ENCODE results near the gene ULK2.
"Not testable (repeated sequence)": the region's sequence is repeated elsewhere in the genome, so short reads cannot be mapped to it uniquely, and the experiment has no call there.

Gene ULK2

DNA sequence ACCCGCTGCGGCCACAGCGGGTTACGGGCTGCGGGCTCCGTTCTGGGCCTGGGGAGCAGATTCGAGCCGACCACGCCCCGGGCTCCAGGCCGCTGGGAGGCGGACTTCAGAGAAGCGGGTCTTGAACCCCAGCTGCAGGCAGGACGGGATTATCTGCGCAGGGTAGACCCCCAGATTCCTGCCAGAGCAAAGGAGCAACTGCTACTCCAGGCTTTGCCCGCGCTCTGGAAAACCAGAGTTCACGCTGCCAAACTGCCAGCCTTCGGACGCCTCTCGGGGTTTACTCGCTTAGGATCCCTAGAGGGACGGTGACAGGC is 301 bp upstream of the ULK2 start:
- in situ Hi-C loops (cut with MboI; ENCODE audit: low sequenced_read_pairs): no loop called here

DNA sequence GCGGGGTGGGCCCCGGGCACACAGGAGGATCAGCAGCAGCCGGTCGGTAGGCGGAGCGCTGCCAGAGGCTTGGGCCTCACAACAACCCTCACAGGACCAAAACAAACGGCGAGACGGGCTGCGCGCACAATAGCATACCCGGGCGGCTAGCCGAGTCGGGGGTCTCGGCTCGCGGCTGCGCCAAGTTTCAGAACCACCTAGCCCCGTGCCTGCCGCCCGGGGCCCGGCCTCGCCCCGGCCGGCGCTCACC is 732 bp downstream of the ULK2 start:
- in situ Hi-C loops (cut with MboI; ENCODE audit: low sequenced_read_pairs): no loop called here

DNA sequence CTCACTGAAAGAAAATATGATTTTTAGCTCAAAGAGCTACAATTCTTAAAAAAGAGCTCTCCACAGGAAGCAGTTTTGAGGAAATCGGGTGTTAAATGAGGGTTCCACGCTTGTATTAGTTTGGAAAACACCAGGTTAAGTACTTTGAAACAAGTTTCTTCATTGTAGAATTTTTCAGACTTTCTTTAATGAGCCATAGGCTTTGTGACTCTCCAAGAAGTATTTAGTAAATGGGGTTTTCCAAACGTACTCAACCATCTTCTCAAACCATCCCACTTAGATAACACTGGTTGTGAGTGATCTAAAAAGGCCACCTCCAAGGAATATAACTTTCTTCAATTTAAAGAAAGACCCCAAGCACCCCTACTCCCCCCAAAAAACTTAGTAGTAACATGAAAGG is 2.7 kb downstream of the ULK2 start:
- in situ Hi-C loops (cut with MboI; ENCODE audit: low sequenced_read_pairs): no loop called here

DNA sequence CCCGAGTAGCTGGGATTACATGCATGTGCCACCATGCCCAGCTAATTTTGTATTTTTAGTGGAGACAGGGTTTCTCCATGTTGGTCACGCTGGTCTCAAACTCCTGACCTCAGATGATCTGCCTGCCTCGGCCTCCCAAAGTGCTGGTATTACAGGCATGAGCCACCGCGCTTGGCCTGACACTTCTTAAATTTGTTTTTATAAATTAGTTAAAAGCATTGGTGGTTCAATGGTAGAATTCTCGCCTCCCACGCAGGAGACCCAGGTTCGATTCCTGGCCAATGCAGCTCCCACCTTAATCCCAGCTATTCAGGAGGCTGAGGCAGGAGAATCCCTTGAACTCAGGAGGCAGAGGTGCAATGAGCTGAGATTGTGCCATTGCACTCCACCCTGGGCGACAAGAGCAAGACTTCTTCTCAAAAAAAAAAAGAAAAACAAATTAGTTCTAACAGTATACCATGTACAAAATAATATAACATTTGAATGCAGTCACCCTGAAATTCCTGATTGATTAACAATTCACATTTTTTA is 7.0 kb downstream of the ULK2 start:
- in situ Hi-C loops (cut with MboI; ENCODE audit: low sequenced_read_pairs): not testable (repeated sequence)

DNA sequence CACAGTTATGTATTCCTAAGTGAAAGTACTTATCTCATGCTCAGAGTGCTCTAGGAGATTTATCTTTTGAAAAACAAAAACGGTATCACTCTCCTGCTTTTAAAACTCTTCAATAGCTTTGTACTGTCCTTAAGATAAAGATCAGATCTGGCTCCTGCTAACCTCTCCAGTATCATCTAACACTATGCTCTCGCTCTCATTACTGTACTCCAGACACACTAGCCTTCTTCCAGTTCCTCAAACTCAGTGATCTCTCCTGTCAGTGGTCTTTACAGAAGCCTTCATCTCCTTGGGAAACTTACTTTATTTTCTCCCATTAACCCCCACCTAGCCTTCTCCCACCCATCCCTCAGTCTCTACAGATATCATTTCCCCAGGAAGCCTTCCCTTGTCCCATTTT is 10.1 kb downstream of the ULK2 start:
- in situ Hi-C loops (cut with MboI; ENCODE audit: low sequenced_read_pairs): no loop called here

DNA sequence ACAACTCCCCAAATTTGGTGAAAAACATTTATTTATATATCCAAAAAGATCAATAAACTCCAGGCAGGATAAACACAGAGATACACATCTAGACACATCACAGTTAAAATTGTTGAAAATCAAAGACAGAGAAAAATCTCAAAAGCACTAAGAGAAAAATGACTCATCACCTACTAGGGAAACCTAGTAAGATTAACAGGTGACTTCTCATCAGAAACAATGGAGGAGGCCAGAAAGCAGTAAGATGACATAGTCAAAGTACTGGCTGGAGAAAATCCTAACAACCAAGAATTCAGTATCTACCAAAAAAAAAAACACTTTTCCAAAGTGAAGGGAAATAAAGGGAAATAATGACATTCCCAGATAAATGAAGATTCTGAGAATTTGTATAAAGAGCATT is 33.8 kb downstream of the ULK2 start:
- in situ Hi-C loops (cut with MboI; ENCODE audit: low sequenced_read_pairs): no loop called here

DNA sequence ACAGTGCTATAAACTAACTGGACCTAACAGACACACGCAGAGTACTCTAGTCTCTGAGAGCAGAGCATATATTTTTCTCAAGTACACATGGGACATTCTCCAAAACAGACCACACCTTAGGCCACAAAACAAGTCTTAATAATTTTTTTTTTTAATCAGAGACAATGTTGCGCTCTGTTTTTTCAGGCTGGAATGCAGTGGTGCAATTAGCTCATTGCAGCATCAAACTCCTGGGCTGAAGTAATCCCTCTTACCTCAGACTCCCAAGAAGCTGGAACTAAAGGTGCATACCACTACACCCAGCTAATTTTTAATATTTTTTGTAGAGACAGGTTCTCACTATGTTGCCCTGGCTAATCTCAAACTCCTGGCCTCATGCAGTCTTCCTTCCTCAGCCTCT is 37.7 kb downstream of the ULK2 start:
- in situ Hi-C loops (cut with MboI; ENCODE audit: low sequenced_read_pairs): no loop called here

DNA sequence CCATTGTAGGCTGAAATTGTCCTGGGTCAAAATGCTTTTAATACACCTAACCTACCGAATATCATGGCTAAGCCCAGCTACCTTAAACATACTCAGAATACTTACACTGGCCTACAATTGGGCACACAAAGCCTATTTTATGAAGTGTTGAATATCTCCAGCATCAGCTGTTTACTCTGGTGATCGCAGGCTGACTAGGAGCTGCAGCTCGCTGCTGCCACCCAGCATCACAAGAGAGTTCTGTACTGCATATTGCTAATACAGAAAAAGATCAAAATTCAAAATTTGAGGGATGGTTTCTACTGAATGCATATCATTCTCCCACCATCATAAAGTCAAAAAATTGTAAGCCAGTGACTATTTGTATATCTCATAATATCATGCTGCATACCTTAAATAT is 55.3 kb downstream of the ULK2 start:
- in situ Hi-C loops (cut with MboI; ENCODE audit: low sequenced_read_pairs): no loop called here

DNA sequence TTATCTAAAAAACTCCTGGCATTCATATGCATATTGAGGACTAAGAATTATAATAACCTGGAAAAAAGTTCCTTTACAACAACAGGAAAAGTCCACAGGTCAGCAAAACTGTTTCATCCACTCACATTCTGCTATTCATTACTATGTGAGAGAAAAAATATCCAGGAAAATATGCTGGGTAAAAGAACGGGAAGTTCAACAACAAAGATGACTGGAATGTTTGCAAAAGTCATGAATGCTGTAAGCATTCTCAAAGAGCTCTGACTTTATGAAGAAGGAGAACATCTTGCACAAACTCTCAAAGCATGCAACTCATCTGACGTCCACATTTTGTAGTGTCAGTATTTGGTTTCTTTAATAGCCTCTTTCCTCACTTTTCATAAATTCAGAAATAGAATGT is 62.7 kb downstream of the ULK2 start:
- in situ Hi-C loops (cut with MboI; ENCODE audit: low sequenced_read_pairs): no loop called here

DNA sequence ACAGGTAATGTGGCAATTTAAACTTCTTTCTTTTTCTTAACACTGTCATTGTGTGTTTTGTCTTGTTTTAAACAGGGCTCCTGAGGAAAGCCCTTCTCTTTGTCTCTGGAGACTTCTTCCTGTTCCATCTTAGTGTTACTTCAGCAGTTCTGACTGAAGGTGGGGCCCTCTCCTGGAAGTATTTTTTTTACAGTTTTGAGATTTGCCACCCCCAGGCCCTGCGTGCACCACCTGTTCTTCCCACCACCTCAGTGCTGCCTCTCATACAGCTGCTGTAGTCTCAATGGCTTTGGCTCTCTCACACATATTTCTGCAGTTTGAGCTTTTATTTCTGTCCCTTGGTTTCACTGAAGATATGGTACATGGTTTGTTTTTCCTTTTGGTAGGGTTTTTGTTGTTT is 67.2 kb downstream of the ULK2 start:
- in situ Hi-C loops (cut with MboI; ENCODE audit: low sequenced_read_pairs): no loop called here

DNA sequence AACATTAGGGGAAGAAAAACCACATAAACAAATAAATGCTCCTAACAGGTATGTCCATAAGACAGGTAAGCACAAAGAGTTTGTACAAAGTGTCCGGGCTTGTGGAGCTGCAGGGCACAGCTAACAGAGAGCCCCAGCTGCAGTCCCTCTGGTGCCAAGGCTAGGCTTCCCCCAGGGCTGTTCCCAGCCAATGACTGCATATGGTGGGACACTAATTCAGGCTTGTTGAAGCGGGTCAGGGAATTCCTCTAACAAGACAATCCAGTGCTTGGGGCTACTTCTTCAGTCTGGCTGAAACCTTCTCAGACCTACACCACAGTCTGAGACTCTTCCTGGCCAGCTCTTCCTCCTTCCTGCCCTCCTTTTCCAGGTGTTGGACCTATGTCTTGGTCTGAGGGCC is 67.9 kb downstream of the ULK2 start:
- in situ Hi-C loops (cut with MboI; ENCODE audit: low sequenced_read_pairs): no loop called here

DNA sequence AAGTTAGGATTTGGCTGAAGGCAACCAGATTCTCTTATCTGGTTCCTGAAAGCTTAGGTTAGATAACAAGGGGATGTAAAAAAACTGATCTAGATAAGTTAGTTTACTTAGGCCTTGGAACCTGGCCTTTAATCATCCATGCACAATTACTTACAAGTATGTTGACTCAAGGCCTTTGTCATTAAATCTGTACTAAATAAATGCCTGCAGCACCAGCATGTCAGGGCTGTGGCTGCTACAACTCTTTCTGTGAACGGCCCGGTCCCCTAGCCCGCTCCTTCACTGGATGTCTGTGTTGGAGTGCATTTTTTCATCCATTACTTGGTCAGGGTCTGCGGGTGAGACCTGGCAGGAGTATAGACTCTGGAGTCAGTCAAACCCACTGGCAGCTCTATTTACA is 71.3 kb downstream of the ULK2 start:
- in situ Hi-C loops (cut with MboI; ENCODE audit: low sequenced_read_pairs): no loop called here

DNA sequence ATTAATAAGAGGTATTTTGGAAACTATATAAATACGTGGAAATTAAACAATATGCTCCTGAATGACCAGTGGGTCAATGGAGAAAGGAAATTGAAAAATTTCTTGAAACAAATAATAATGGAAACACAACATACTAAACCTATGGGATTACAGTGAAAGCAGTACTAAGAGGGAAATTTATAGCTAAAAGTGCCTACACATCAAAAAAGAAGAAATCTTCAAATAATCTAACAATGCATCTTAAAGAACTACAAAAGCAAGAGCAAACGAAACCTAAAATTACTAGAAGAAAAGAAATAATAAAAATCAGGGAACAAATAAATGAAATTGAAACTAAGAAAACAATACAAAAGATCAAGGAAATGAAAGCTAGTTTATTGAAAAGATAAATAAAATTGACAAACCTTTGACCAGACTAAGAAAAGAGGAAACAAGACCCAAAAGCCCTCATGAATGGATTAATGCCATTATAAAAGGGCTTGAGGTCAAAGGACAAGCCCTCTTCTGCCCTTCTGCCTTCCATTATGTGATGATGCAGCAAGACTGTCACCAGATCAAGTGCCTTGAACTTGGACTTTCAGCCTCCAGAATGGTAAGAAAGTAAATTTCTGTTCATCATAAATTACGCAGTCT is 75.7 kb downstream of the ULK2 start:
- in situ Hi-C loops (cut with MboI; ENCODE audit: low sequenced_read_pairs): no loop called here

DNA sequence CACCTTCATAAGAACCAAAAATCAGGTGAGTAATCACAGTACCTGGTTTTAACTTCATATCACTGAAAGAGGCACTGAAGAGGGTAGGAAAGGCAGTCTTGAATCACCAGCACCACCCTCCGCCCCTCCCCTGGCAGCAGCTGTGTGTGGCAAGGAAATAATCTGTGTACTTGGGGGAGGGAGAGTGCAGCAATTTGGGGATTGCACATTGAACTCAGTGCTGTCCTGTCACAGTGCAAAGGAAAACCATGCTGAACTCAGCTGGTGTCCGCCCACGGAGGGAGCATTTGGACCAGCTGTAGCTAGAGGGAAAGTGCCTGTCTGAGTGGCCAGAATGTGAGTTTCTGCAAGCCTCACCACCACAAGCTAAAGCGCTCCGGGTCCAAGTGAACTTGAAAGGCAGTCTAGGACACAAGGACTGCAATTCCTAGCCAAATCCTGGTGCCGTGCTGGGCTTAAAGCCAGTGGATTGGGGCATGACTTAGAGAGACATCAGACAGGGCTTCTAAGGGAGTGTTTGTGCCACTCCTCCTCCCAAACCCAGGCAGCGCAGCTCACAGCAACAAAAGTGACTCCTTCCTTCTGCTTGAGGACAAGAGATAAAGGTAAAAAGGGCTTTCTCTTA is 79.9 kb downstream of the ULK2 start:
- in situ Hi-C loops (cut with MboI; ENCODE audit: low sequenced_read_pairs): no loop called here

DNA sequence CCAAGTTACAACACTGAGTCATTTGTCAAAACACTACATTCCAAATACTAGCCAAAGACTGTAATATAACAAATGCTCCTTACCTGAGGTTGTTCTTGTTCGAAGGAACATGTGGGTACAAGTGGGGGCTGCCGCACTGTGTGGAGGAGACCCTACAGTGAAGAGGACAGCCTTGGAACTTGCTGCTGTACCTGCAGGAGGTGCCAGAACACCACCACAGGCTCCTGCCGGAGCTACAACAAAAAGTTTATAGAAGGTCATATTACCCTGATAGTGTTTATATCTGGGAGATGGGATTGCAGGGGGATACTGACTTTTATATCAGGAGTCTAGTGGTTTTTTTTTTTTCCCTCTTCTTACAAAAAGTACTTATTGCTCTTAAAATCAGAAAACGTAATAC is 81.9 kb downstream of the ULK2 start:
- in situ Hi-C loops (cut with MboI; ENCODE audit: low sequenced_read_pairs): no loop called here

DNA sequence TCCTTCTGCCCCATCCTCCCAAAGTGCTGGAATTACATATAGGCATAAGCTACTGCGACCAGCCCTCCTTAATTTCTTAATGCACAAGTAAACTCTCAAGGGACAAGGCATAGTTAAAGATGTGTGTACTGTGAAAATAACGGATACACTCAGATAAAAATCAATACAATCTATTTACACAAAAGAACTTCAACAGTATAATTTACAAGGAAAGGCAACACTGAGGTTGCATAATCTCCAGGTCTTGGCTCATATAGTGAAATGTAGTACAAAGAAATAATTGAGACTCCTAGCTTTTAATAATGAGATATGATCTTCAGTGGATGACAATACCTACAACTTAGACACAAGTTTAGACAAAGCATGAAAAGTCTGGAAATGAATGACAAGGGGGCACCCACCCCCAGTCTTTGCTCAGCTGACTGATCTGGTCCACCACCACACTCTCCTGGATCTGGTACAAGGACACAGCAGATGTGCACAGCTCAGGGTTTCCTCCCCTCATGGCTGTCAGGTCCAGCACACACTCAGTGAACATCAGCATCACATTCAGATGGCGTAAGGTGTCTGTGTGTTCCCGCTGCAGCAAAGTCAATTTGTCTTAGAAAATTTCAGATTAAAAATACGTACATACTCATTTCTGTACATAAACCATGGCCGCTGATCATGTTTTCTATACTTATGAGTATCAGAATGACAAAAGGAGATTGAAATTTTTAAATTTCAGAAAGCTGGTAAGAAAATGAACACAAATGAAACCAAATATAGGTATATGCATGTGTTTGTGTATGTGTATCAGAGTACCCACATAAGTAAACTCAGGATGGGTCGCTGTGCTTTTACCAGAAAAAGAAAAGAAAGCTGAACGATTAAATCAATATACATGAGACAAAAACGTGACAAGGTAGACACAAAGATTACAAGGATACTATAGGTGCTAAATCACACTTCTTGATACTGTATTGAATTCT is 86.0 kb downstream of the ULK2 start:
- in situ Hi-C loops (cut with MboI; ENCODE audit: low sequenced_read_pairs): no loop called here

DNA sequence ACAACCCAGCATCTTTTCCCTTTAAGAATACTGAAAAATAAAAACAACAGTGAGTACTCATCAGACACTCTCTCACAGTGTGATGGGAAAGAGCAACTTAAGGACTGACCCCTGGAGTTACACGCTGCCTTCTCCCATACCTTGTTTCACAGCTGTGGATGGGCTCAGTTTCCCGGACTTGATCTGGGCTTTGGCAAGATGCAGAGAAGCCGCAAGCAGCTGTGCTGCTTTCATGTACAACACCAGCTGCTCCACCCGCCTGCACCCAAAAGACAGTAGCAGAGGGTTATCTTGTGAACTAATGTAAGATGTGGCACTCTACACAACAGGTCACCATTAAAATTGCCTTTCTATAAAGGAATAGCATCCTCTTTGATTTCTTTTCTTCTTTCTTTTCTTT is 86.9 kb downstream of the ULK2 start:
- in situ Hi-C loops (cut with MboI; ENCODE audit: low sequenced_read_pairs): no loop called here

DNA sequence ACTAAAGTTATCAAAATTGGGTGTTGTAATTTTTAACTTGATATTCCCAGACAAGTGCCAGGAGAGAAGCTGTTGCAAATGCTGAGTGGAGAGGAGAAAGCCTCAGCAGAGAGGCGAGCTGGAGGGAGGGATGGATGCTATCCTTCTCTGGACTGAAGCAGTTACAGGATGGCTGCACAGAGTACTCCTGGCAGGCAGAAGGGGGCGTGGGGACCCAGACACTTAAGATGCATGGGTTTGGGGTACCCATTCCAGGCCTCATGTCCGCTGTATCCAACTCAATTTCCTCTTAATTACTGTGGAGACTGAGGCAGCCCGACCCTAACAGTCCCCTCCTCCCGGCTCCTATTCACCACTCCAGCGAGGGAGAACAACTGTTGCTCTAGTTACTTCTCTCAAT is 94.2 kb downstream of the ULK2 start:
- in situ Hi-C loops (cut with MboI; ENCODE audit: low sequenced_read_pairs): loop anchor here (25.0 kb wide), 1 partner anchor 411 kb away; the partner anchor contains the start of gene B9D1

DNA sequence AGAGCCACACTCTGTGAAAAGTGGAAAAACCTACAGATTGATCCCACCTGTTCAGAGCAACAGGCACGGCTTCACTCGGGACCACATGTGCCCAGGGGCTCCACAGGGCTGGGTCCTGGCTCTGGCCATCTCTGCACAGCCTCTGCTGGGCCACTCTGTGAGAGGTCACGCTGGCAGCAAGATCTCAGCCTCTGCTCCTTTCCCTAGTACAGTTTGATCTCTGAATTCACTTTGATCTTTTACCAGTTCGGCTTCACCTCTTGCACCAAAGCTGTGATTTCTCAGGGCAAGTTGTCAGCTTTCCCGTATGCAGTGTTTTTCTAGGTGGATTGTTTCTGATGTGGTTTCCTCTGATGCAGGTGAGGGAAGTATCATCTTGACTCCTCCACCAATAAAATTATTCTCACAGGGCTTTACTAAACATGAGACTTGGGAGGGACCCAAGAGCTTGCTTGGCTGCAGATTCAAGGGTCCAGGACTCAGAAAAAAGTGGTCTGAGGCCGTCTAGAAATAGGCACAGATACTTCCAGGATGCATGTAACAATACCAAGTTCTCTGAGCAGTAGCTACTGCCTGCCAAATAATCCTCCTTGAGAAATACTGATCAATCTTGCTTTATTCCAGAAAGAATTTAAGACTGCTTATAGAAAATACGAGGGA is 95.6 kb downstream of the ULK2 start:
- in situ Hi-C loops (cut with MboI; ENCODE audit: low sequenced_read_pairs): loop anchor here (25.0 kb wide), 1 partner anchor 410 kb away; the partner anchor contains the start of gene B9D1

DNA sequence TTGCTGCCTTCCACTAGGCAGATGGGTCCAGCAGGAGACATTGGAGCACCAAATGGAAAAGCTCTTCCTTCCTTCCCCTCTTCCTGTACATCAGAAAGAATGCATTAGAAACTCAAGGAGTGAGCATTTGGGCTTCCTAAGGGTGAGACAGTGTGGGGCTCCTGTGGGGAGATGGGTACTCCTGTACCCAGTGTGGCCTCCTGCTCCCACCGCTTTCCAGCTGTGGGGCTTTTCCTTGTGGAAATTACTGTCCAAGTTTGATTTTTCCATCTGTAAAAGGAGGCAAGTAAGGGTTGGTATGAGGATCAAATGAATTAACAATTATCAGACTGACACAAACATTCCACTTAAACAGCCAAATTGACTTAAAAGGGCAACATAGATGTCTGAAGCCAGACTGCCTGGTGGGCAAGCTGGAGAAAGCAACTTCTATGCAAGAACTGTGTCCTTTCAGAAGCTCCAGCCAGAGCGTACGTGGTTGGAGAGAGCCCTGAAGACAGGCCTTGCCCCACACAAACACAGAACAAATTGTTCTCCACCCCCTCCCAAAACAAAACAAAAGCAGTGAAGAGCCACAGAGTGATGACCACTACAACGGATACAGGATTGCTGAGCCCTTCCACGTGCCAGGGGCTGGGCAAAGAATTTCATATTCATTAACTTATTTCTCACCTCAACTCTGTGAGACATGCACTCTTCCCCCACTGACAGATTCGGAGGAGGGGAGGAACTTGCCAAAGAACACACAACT is 96.6 kb downstream of the ULK2 start:
- in situ Hi-C loops (cut with MboI; ENCODE audit: low sequenced_read_pairs): loop anchor here (25.0 kb wide), 1 partner anchor 409 kb away; the partner anchor contains the start of gene B9D1

Data from HL-60/S4 treated with retinoic acid at 250 ng/mL for 4 days and 3 days (cell line).